CD4-positive, CD25-positive, alpha-beta regulatory T cell (primary cell): ENCODE measurements around the gene KRT80. TPM values are rescaled to one million over a fixed set of nuclear protein-coding genes. Genes with fewer than 3 reads are reported as not detected.

Experiments used
- polyA plus RNA-seq, 4 donors: library from polyadenylated mRNA; unstranded; fragments of 300-500 nt; fragmentation: Illumina TruSeq; gene quantifications; one replicate each; pipeline ENCODE4 v1.2.3, GENCODE V29; 2021
- total RNA-seq: library from RNA; stranded (reverse); gene quantifications from one replicate; pipeline ENCODE4 v1.2.3, GENCODE V29; 2022

Gene KRT80
- total and polyA plus RNA-seq, 5 donors from 2014 or later = not detected

Other genes starting within 250 kb of the KRT80 start
- gene ACVR1B, start 240.3 kb downstream of the KRT80 start, total RNA-seq = 6.5 TPM
- 1 to 10 TPM in 3 of 4 donors, under 1 TPM in 1; 0.47 to 2.3 (median 1.2) TPM for gene ACVR1B, start 240.3 kb downstream of the KRT80 start, polyA plus RNA-seq
- 253 TPM for gene TAMALIN, start 185.1 kb downstream of the KRT80 start, total RNA-seq
- gene TAMALIN, start 185.1 kb downstream of the KRT80 start, polyA plus RNA-seq = 1 to 10 TPM in 2 of 4 donors, under 1 TPM in 2; 0.37 to 4.3 (median 0.91) TPM
- gene NR4A1, start 140.6 kb downstream of the KRT80 start, total RNA-seq = 143 TPM
- under 1 TPM; 0.22 to 0.54 (median 0.47) TPM for gene NR4A1, start 140.6 kb downstream of the KRT80 start, polyA plus RNA-seq
- 33.5 TPM for gene ATG101, start 122.0 kb downstream of the KRT80 start, total RNA-seq
- 10 to 100 TPM; 30.1 to 38.2 (median 34.8) TPM for gene ATG101, start 122.0 kb downstream of the KRT80 start, polyA plus RNA-seq
- 0.54 TPM for gene SMIM41, start 112.3 kb downstream of the KRT80 start, total RNA-seq
- gene SMIM41, start 112.3 kb downstream of the KRT80 start, polyA plus RNA-seq = not detected
- not detected for gene KRT7, start 41.2 kb upstream of the KRT80 start, total RNA-seq
- gene KRT7, start 41.2 kb upstream of the KRT80 start, polyA plus RNA-seq = 1 to 10 TPM in 1 of 4 donors, under 1 TPM in 1, not detected in 2; 0.56 to 1.4 TPM
- gene KRT86, start 82.6 kb upstream of the KRT80 start, total RNA-seq = not detected
- under 1 TPM in 1 of 4 donors, not detected in 3; 0.10 TPM for gene KRT86, start 82.6 kb upstream of the KRT80 start, polyA plus RNA-seq
- gene KRT81, start 99.5 kb upstream of the KRT80 start, total RNA-seq = not detected
- not detected for gene KRT81, start 99.5 kb upstream of the KRT80 start, polyA plus RNA-seq
- not detected for gene KRT83, start 129.4 kb upstream of the KRT80 start, total RNA-seq
- gene KRT83, start 129.4 kb upstream of the KRT80 start, polyA plus RNA-seq = not detected
- not detected for gene KRT85, start 175.5 kb upstream of the KRT80 start, total RNA-seq
- gene KRT85, start 175.5 kb upstream of the KRT80 start, polyA plus RNA-seq = not detected
- gene KRT84, start 193.6 kb upstream of the KRT80 start, total RNA-seq = not detected
- not detected for gene KRT84, start 193.6 kb upstream of the KRT80 start, polyA plus RNA-seq
- not detected for gene KRT82, start 214.3 kb upstream of the KRT80 start, total RNA-seq
- gene KRT82, start 214.3 kb upstream of the KRT80 start, polyA plus RNA-seq = not detected
- not detected for gene KRT75, start 242.4 kb upstream of the KRT80 start, total RNA-seq
- gene KRT75, start 242.4 kb upstream of the KRT80 start, polyA plus RNA-seq = not detected